ENCODE data around the gene GPR65. TPM values are rescaled to one million over a fixed set of nuclear protein-coding genes. Genes with fewer than 3 reads are reported as not detected.

Gene GPR65
- total RNA-seq, 4 donors from 2014 or later = 0.13 to 0.20 (median 0.17) TPM

DNA sequence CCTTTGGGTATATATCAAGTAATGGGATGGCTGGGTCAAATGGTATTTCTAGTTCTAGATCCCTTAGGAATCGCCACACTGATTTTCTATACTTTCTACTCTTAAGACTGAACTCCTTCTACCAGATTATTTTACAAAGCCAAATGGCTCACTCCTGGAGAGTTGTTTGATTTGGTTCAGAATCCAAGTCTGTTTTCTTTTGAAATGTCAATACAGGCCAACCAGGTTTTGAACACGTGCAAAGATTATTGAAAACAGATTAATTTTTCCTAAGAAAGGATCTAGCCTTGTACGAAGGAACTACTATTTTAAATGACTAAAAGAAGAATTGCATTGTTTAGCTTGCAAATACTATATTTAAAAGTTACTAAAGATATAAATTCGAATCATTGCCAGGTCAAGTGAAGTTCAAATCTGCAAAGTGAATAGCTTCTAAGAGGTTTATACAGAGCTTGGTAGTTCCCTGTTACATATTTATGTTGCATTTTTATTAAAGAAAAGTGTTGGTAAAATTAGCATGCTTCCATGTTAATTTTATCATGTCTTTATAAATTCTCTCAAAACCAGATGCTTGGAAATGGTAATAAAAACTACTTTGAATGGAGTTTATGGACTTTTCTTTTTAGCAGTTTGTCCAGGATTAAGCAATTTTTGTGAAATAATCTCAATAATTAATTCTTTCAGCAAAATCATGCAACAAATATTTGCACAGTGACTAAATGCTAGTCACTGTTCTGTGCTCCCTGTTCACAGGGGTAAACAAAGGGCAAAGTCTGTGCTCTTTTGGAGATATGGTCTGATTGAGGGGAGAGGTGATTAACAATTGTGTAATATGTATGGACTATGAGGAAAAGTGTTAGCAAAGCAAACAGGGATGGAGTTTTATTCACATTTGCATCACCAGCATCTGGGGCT lies 38.9 kb downstream of the GPR65 start:
- H3K4me1 ChIP-seq = no peaks in the 10 kb centered on the region
- ATAC-seq (no peak), DNase-seq (no peak)
- H3K9me3 ChIP-seq = no peaks in the 10 kb centered on the region
- in situ Hi-C loops (cut with MboI; ENCODE audit: low sequenced_read_pairs in 4 of 4) = no loop called here
- H3K27ac ChIP-seq = no peak overlapping the region
- no peaks in the 10 kb centered on the region for H3K36me3 ChIP-seq
- no peak for TF ChIP-seq POLR2A (IDR thresholded peaks at IDR 0.05)
- TF ChIP-seq, protein P1, sequence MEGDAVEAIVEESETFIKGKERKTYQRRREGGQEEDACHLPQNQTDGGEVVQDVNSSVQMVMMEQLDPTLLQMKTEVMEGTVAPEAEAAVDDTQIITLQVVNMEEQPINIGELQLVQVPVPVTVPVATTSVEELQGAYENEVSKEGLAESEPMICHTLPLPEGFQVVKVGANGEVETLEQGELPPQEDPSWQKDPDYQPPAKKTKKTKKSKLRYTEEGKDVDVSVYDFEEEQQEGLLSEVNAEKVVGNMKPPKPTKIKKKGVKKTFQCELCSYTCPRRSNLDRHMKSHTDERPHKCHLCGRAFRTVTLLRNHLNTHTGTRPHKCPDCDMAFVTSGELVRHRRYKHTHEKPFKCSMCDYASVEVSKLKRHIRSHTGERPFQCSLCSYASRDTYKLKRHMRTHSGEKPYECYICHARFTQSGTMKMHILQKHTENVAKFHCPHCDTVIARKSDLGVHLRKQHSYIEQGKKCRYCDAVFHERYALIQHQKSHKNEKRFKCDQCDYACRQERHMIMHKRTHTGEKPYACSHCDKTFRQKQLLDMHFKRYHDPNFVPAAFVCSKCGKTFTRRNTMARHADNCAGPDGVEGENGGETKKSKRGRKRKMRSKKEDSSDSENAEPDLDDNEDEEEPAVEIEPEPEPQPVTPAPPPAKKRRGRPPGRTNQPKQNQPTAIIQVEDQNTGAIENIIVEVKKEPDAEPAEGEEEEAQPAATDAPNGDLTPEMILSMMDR (IDR thresholded peaks at IDR 0.05 in 4 of 5, conservative IDR thresholded peaks at IDR 0.05 in 1 of 5) = no peak
- H3K27me3 ChIP-seq = no peaks in the 10 kb centered on the region
- intact Hi-C loops (cut with DNase I; ENCODE audit: low total_unique reads) = no loop called here
- H3K4me3 ChIP-seq = no peak overlapping the region

DNA sequence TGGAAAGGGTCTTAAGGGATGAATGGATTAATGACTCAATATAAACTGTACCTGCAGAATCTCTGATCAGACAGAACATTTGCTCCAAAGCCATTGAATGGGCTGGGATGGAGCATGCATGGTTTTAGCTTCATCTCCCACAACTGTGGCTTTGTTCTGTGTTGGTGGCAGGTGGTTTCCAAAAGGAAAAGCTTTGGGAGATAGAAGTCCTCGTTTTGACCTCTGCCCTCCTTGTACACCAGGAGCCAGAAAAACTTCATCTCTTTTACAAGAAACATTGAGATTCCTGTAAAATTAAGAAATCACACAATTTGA lies 39.5 kb downstream of the GPR65 start:
- Histone ChIP-seq H3K9me3 (no peaks in the 10 kb centered on the region), H3K4me3 (no peak overlapping the region), H3K4me1 (no peaks in the 10 kb centered on the region), H3K36me3 (no peaks in the 10 kb centered on the region), H3K27ac (no peak overlapping the region), H3K27me3 (no peaks in the 10 kb centered on the region)
- TF ChIP-seq, protein P1 (IDR thresholded peaks at IDR 0.05 in 4 of 5, conservative IDR thresholded peaks at IDR 0.05 in 1 of 5) = no peak
- no peak for TF ChIP-seq POLR2A (IDR thresholded peaks at IDR 0.05)
- DNase-seq (no peak), ATAC-seq (no peak)
- intact Hi-C loops (cut with DNase I; ENCODE audit: low total_unique reads) (no loop called here), in situ Hi-C loops (cut with MboI; ENCODE audit: low sequenced_read_pairs in 4 of 4) (no loop called here)

DNA sequence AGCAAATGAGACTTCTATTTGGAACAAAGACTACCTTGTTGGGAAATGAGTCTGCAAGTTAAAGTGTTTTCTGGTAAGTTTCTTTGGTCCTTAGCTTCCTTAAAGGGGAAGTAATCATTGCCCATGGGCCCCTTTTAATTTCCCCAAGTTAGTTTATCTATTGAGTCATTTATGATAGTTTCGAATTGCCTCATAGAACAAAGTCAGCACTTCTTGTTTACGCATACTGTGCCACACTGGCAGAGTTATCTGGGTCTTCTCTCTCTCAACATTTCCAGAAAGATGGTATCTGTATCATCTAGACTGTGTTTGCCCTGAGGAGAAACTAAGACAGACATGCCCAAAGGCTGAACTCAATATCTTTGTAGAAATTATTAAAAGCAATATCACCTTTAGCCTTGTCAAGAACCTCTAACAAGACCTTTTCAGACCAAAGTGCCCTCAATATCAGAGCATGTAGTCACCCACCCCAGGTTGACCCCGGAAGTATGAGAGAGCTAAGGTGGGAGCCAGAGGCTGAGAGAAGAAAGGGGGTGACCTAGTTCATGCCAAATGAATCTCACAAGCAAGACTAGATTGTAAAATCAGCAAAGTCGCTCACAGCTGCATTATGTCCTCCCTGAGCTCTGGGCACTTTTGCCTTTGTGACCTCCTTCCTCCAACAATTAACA lies 40.0 kb downstream of the GPR65 start:
- no peak overlapping the region for H3K4me3 ChIP-seq
- ATAC-seq (no peak), DNase-seq (no peak)
- no peak overlapping the region for H3K27ac ChIP-seq
- no peaks in the 10 kb centered on the region for H3K9me3 ChIP-seq
- no peaks in the 10 kb centered on the region for H3K36me3 ChIP-seq
- no peaks in the 10 kb centered on the region for H3K4me1 ChIP-seq
- in situ Hi-C loops (cut with MboI; ENCODE audit: low sequenced_read_pairs in 4 of 4) = no loop called here
- TF ChIP-seq, protein P1 (IDR thresholded peaks at IDR 0.05 in 4 of 5, conservative IDR thresholded peaks at IDR 0.05 in 1 of 5) = no peak
- TF ChIP-seq POLR2A (IDR thresholded peaks at IDR 0.05) = no peak
- intact Hi-C loops (cut with DNase I; ENCODE audit: low total_unique reads) = no loop called here
- H3K27me3 ChIP-seq = no peaks in the 10 kb centered on the region

DNA sequence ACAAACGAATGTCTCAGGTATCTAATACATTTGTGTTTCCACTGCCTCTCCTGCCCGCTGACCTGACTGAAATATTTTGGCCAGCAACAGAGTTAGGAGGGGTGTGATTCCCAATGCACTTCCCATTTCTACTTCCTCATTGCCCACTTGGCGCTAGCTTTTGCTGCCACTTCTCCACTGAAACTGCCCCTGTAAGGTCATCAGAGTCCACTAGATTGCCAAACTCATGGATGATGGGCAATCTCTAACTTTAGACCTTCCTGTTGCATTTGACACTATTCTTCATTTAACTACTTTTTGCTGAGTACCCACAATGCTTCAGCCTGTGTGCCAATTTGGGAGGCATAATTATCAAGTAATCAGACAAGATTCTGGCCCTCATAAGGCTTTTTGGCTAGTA lies 40.8 kb downstream of the GPR65 start:
- intact Hi-C loops (cut with DNase I; ENCODE audit: low total_unique reads) = no loop called here
- TF ChIP-seq POLR2A (IDR thresholded peaks at IDR 0.05) = no peak
- TF ChIP-seq, protein P1 (IDR thresholded peaks at IDR 0.05 in 4 of 5, conservative IDR thresholded peaks at IDR 0.05 in 1 of 5) = no peak
- no peaks in the 10 kb centered on the region for H3K9me3 ChIP-seq
- H3K4me3 ChIP-seq = no peak overlapping the region
- DNase-seq (peak; percentile 3 to 14), ATAC-seq (no peak)
- H3K36me3 ChIP-seq = no peaks in the 10 kb centered on the region
- H3K27me3 ChIP-seq = no peaks in the 10 kb centered on the region
- H3K4me1 ChIP-seq = no peaks in the 10 kb centered on the region
- no peak overlapping the region for H3K27ac ChIP-seq
- in situ Hi-C loops (cut with MboI; ENCODE audit: low sequenced_read_pairs in 4 of 4) = no loop called here
